OCI-LY1 (cell line): ENCODE measurements around the gene C2orf78.
"Not testable (repeated sequence)": the region's sequence is repeated elsewhere in the genome, so short reads cannot be mapped to it uniquely, and the experiment has no call there.

Experiments used
- H2AFZ ChIP-seq: fragments of 200-600 bp; sonication (generic), shearing (Covaris generic); 2 replicates; pipeline ENCODE4 v1.6.0; 2014; ENCODE audit warnings: antibody characterized with exemption, mild to moderate bottlenecking, low read length
- H3F3A ChIP-seq: fragments of 200-600 bp; sonication (generic), shearing (Covaris generic); 2 replicates; pipeline ENCODE4 v1.6.0; 2014; ENCODE audit warnings: mild to moderate bottlenecking, antibody characterized with exemption, low read length, moderate library complexity; ENCODE audit not compliant: insufficient read depth
- H3K27ac ChIP-seq: fragments of 200-600 bp; sonication (generic); 2 replicates; pipeline ENCODE4 v1.5.1; 2014; ENCODE audit warnings: low read length, mixed run types, mild to moderate bottlenecking, low read depth; ENCODE audit not compliant: poor library complexity, severe bottlenecking
- H3K27me3 ChIP-seq: fragments of 200-600 bp; sonication (generic); 2 replicates; pipeline ENCODE4 v1.6.0; 2014; ENCODE audit warnings: antibody characterized with exemption, mild to moderate bottlenecking, low read length, moderate library complexity; ENCODE audit not compliant: insufficient read depth
- H3K36me3 ChIP-seq: fragments of 200-600 bp; sonication (generic); 2 replicates; pipeline ENCODE4 v1.6.1; 2014; ENCODE audit warnings: mild to moderate bottlenecking, antibody characterized with exemption, low read length, moderate library complexity, mixed read lengths; ENCODE audit not compliant: insufficient read depth
- H3K4me1 ChIP-seq: fragments of 200-600 bp; sonication (generic); 2 replicates; pipeline ENCODE4 v1.5.1; 2014; ENCODE audit warnings: mild to moderate bottlenecking, low read length, moderate library complexity; ENCODE audit not compliant: insufficient read depth, severe bottlenecking
- H3K4me2 ChIP-seq: fragments of 200-600 bp; sonication (generic), shearing (Covaris generic); 2 replicates; pipeline ENCODE4 v1.6.1; 2014; ENCODE audit warnings: low read length
- H3K4me3 ChIP-seq: fragments of 200-600 bp; sonication (generic); 2 replicates; pipeline ENCODE4 v1.5.1; 2014; ENCODE audit warnings: low read length, low read depth, mild to moderate bottlenecking, mixed read lengths; ENCODE audit not compliant: poor library complexity, severe bottlenecking
- H3K79me2 ChIP-seq: fragments of 200-600 bp; shearing (Covaris generic); 2 replicates; pipeline ENCODE4 v1.6.1; 2016; ENCODE audit warnings: mixed run types, low read length, mixed read lengths; ENCODE audit not compliant: insufficient read depth
- H3K9ac ChIP-seq: fragments of 200-600 bp; sonication (generic), shearing (Covaris generic); 2 replicates; pipeline ENCODE4 v1.6.1; 2014; ENCODE audit warnings: mild to moderate bottlenecking, low read length, mixed read lengths
- H3K9me2 ChIP-seq: fragments of 200-600 bp; sonication (generic), shearing (Covaris generic); 2 replicates; pipeline ENCODE4 v1.6.1; 2014; ENCODE audit warnings: low read depth, mild to moderate bottlenecking, low read length, mixed read lengths
- H3K9me3 ChIP-seq: fragments of 200-600 bp; shearing (Covaris generic); 2 replicates; pipeline ENCODE4 v1.6.1; 2014; ENCODE audit warnings: low read length, mixed read lengths
- H4K20me1 ChIP-seq: fragments of 200-600 bp; sonication (generic), shearing (Covaris generic); 2 replicates; pipeline ENCODE4 v1.6.0; 2016; ENCODE audit warnings: mild to moderate bottlenecking, low read length; ENCODE audit not compliant: insufficient read depth
- CTCF ChIP-seq: fragments of 200-600 bp; sonication (generic), shearing (Covaris generic); IDR thresholded peaks from 2 replicates; pipeline ENCODE4 v1.5.1; 2017; ENCODE audit warnings: mild to moderate bottlenecking, antibody characterized with exemption, low read length, moderate library complexity, mixed read lengths
- EZH2 ChIP-seq: fragments of 200-600 bp; sonication (generic), shearing (Covaris generic); IDR thresholded peaks from 2 replicates; pipeline ENCODE4 v1.8.0; 2017; ENCODE audit warnings: borderline replicate concordance, mixed run types, mild to moderate bottlenecking, antibody characterized with exemption, low read length, moderate library complexity, mixed read lengths

C2orf78 gene

GRCh38 chr2:73746877-73747208, 37.1 kb upstream of the C2orf78 start:
- no peaks in the 10 kb centered on the region for H3K4me1 ChIP-seq
- H4K20me1 ChIP-seq, result no peaks in the 10 kb centered on the region
- no peaks in the 10 kb centered on the region for H3K27me3 ChIP-seq
- TF ChIP-seq EZH2, result no peak
- TF ChIP-seq CTCF, result no peak
- H3K4me3 ChIP-seq, result no peak overlapping the region
- no peak overlapping the region for H2AFZ ChIP-seq
- H3K79me2 ChIP-seq, result no peaks in the 10 kb centered on the region
- H3K27ac ChIP-seq, result no peak overlapping the region
- no peaks in the 10 kb centered on the region for H3K9me3 ChIP-seq
- H3F3A ChIP-seq, result no peaks in the 10 kb centered on the region
- H3K36me3 ChIP-seq, result peaks cover 17% of the 10 kb centered on the region
- no peaks in the 10 kb centered on the region for H3K9me2 ChIP-seq
- H3K4me2 ChIP-seq, result no peak overlapping the region
- H3K9ac ChIP-seq, result no peak overlapping the region

GRCh38 chr2:73749314-73749713, 34.7 kb upstream of the C2orf78 start:
- H3K9me3 ChIP-seq, result no peaks in the 10 kb centered on the region
- no peaks in the 10 kb centered on the region for H3K79me2 ChIP-seq
- no peaks in the 10 kb centered on the region for H3K9me2 ChIP-seq
- H3K4me2 ChIP-seq, result no peak overlapping the region
- no peak overlapping the region for H3K27ac ChIP-seq
- no peak for TF ChIP-seq EZH2
- no peaks in the 10 kb centered on the region for H4K20me1 ChIP-seq
- H3K4me3 ChIP-seq, result no peak overlapping the region
- H3K27me3 ChIP-seq, result no peaks in the 10 kb centered on the region
- no peaks in the 10 kb centered on the region for H3K4me1 ChIP-seq
- no peak overlapping the region for H2AFZ ChIP-seq
- no peaks in the 10 kb centered on the region for H3F3A ChIP-seq
- H3K9ac ChIP-seq, result no peak overlapping the region
- peaks cover 18% of the 10 kb centered on the region for H3K36me3 ChIP-seq

- H3K36me3 ChIP-seq, result peaks cover 39% of the 10 kb centered on the region
- not testable (repeated sequence) for H3F3A ChIP-seq, H3K9ac ChIP-seq, H3K27me3 ChIP-seq, H3K9me3 ChIP-seq, H3K79me2 ChIP-seq, H3K9me2 ChIP-seq, H3K4me2 ChIP-seq, H2AFZ ChIP-seq, H4K20me1 ChIP-seq, H3K27ac ChIP-seq, H3K4me1 ChIP-seq, H3K4me3 ChIP-seq
Measured at GRCh38 chr2:73754332-73754731, 29.7 kb upstream of the C2orf78 start.

GRCh38 chr2:73759285-73759764, 24.7 kb upstream of the C2orf78 start:
- H3K9me2 ChIP-seq, result no peaks in the 10 kb centered on the region
- H3K9ac ChIP-seq, result no peak overlapping the region
- no peak overlapping the region for H3K4me3 ChIP-seq
- H3K27me3 ChIP-seq, result no peaks in the 10 kb centered on the region
- H3K4me2 ChIP-seq, result no peak overlapping the region
- no peak overlapping the region for H2AFZ ChIP-seq
- no peak overlapping the region for H3K27ac ChIP-seq
- no peaks in the 10 kb centered on the region for H3K4me1 ChIP-seq
- TF ChIP-seq EZH2 (no peak), CTCF (no peak)
- no peaks in the 10 kb centered on the region for H4K20me1 ChIP-seq
- H3K79me2 ChIP-seq, result no peaks in the 10 kb centered on the region
- H3F3A ChIP-seq, result no peaks in the 10 kb centered on the region
- no peaks in the 10 kb centered on the region; the same call in 1 of the 2 replicates for H3K9me3 ChIP-seq
- H3K36me3 ChIP-seq, result peaks cover 80% of the 10 kb centered on the region
